Mucosa of rectum (tissue), 2 donors: Measurements from ENCODE around the gene USP15.

Source experiments
- H3K27ac ChIP-seq, 2 donors: one replicate each; pipeline ENCODE4 v1.7.0; 2013; ENCODE audit warnings: inconsistent platforms in 2 of 2, low read depth in 2 of 2, low read length in 2 of 2
- H3K27me3 ChIP-seq, 2 donors: one replicate each; pipeline ENCODE4 v1.7.0; 2013; ENCODE audit warnings: low read length in 2 of 2; ENCODE audit not compliant: control insufficient read depth in 2 of 2, insufficient read depth in 2 of 2
- H3K36me3 ChIP-seq, 2 donors: one replicate each; pipeline ENCODE4 v1.7.0; 2013; ENCODE audit warnings: low read length in 2 of 2; ENCODE audit not compliant: control insufficient read depth in 2 of 2, insufficient read depth in 2 of 2
- H3K4me1 ChIP-seq, 2 donors: one replicate each; pipeline ENCODE4 v1.7.0; 2013; ENCODE audit warnings: low read length in 2 of 2, mild to moderate bottlenecking in 1 of 2; ENCODE audit not compliant: control insufficient read depth in 2 of 2, insufficient read depth in 2 of 2
- H3K4me3 ChIP-seq, 2 donors: one replicate each; pipeline ENCODE4 v1.7.0; 2013; ENCODE audit warnings: low read length in 2 of 2
- H3K9ac ChIP-seq, 2 donors: one replicate each; pipeline ENCODE4 v1.7.0; 2013; ENCODE audit warnings: low read length in 2 of 2, low read depth in 1 of 2, mild to moderate bottlenecking in 1 of 2
- H3K9me3 ChIP-seq, 2 donors: one replicate each; pipeline ENCODE4 v1.7.0; 2013; ENCODE audit warnings: low read length in 2 of 2; ENCODE audit not compliant: control insufficient read depth in 2 of 2
- donor health status: healthy.
- donor health status: Normal muscosa, but diverticular disease.

Gene USP15

GRCh38 chr12:62296001-62296400, 35.8 kb downstream of the USP15 start:
- Histone ChIP-seq H3K4me3 (no peak overlapping the region), H3K9me3 (peaks cover 0 to under 1% of the 10 kb centered on the region in 2 donors), H3K9ac (no peak overlapping the region), H3K27me3 (no peaks in the 10 kb centered on the region), H3K27ac (no peak overlapping the region), H3K36me3 (peaks cover 27% of the 10 kb centered on the region in 2 donors), H3K4me1 (no peaks in the 10 kb centered on the region)

GRCh38 chr12:62297321-62297720, 37.1 kb downstream of the USP15 start:
- Histone ChIP-seq H3K4me1 (no peaks in the 10 kb centered on the region), H3K9ac (no peak overlapping the region), H3K27me3 (no peaks in the 10 kb centered on the region), H3K27ac (no peak overlapping the region), H3K9me3 (no peaks in the 10 kb centered on the region), H3K36me3 (peaks cover 27 to 28% of the 10 kb centered on the region in 2 donors), H3K4me3 (no peak overlapping the region)

DNA sequence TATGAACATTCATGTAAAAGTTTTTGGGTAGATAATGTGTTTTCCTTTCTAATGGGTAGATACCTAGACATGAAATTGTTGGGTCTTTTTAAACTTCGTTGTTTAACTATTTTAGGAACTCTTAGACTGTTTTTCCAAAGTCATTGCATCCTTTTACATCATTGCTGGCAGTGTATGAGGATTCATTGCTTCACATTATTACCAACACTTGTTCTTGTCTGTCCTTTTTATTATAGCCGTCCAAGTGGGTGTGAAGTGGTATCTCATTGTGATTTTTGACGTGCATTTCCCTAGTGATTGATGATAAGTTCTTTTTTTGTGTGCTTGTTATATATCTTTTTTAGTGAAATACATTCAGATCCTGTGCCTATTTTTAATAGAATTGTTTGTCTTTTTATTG, 39.4 kb downstream of the USP15 start:
- H3K27me3 ChIP-seq = no peaks in the 10 kb centered on the region
- no peaks in the 10 kb centered on the region for H3K4me1 ChIP-seq
- peaks cover 33 to 40% of the 10 kb centered on the region in 2 donors for H3K36me3 ChIP-seq
- peaks cover 3% of the 10 kb centered on the region in 2 donors for H3K9me3 ChIP-seq
- no peak overlapping the region for H3K27ac ChIP-seq
- H3K9ac ChIP-seq = no peak overlapping the region
- H3K4me3 ChIP-seq = no peak overlapping the region

- H3K9ac ChIP-seq = no peak overlapping the region
- H3K9me3 ChIP-seq = peaks cover 3 to 5% of the 10 kb centered on the region in 2 donors
- H3K36me3 ChIP-seq = peaks cover 27 to 28% of the 10 kb centered on the region in 2 donors
- H3K4me3 ChIP-seq = no peak overlapping the region
- H3K27me3 ChIP-seq = no peaks in the 10 kb centered on the region
- H3K4me1 ChIP-seq = no peaks in the 10 kb centered on the region
- H3K27ac ChIP-seq = no peak overlapping the region
These were observed 41.0 kb downstream of the USP15 start for GRCh38 chr12:62301080-62301798.

DNA sequence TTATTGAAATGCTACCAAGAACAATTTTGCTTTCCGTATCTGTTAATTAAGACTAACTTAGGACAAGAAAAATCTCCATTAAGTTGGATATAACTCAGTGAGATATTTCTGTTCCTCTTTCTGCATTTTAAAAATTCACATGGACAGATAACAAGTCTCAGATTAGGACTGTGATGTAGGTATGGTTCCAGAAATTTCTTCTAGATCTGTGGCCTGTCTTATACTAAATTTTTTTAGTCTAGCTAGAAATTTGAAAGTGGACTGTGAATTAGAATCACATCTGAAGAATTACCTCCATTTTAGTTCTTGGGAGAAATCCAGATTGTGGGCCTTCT, 41.6 kb downstream of the USP15 start:
- Histone ChIP-seq H3K4me1 (no peaks in the 10 kb centered on the region), H3K36me3 (peaks cover 22 to 27% of the 10 kb centered on the region in 2 donors), H3K9me3 (peaks cover 3 to 5% of the 10 kb centered on the region in 2 donors), H3K27ac (no peak overlapping the region), H3K9ac (no peak overlapping the region), H3K4me3 (no peak overlapping the region), H3K27me3 (no peaks in the 10 kb centered on the region)

- H3K36me3 ChIP-seq = peaks cover 24 to 29% of the 10 kb centered on the region in 2 donors
- H3K27me3 ChIP-seq = no peaks in the 10 kb centered on the region
- no peak overlapping the region for H3K27ac ChIP-seq
- no peak overlapping the region for H3K4me3 ChIP-seq
- no peak overlapping the region for H3K9ac ChIP-seq
- no peaks in the 10 kb centered on the region for H3K4me1 ChIP-seq
- peaks cover 3 to 5% of the 10 kb centered on the region in 2 donors for H3K9me3 ChIP-seq
These were observed 44.4 kb downstream of the USP15 start for GRCh38 chr12:62304560-62304959.

DNA sequence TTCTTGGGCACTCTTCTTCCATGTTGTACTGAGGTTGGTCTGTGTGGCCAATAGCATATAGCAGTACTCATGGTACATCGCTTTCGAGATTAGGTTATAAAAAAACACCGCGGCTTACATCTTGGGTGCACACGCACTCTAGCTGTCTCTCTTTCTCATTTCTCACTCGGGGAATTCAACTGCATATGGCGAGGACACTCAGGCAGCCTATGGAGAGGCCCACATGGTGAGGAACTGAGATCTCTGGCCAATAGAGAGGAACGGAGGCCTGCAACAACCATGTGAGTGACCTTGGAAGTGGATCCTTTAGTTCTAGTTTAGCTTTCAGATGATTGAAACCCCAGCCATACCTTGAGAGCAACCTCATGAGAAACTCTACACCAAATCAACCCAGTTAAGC, 45.6 kb downstream of the USP15 start:
- H3K36me3 ChIP-seq = peaks cover 24 to 29% of the 10 kb centered on the region in 2 donors

GRCh38 chr12:62306569-62307530, 46.6 kb downstream of the USP15 start:
- Histone ChIP-seq H3K36me3 (peaks cover 25 to 28% of the 10 kb centered on the region in 2 donors), H3K27me3 (no peaks in the 10 kb centered on the region), H3K4me1 (no peaks in the 10 kb centered on the region), H3K9ac (no peak overlapping the region), H3K9me3 (peaks cover 3 to 5% of the 10 kb centered on the region in 2 donors), H3K27ac (no peak overlapping the region), H3K4me3 (no peak overlapping the region)

More for the DNA sequence above, 45.6 kb downstream of the USP15 start:
- no peaks in the 10 kb centered on the region for H3K27me3 ChIP-seq
- peaks cover 3 to 5% of the 10 kb centered on the region in 2 donors for H3K9me3 ChIP-seq
- H3K27ac ChIP-seq = no peak overlapping the region
- H3K9ac ChIP-seq = no peak overlapping the region
- H3K4me1 ChIP-seq = no peaks in the 10 kb centered on the region
- no peak overlapping the region for H3K4me3 ChIP-seq

DNA sequence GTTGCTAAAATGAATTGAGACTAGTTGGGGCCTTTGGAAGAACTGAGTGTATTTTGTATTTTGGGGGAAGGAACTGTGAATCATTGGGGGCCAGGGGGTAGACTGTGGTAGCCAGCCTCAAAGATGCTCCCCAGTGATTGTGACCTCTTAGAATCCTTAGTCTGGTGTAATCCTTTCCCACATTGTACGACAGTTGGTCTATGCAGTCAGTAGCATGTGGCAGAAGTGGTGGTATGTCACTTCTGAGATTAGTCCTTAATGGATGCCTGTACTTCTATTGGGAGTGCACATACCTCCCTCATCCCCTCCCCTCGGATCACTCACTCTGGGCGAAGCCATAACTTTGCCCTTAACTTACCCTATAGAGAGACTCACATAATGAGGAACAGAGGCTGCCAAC, 48.0 kb downstream of the USP15 start:
- Histone ChIP-seq H3K9ac (no peak overlapping the region), H3K27ac (no peak overlapping the region), H3K36me3 (peaks cover 25 to 28% of the 10 kb centered on the region in 2 donors), H3K4me3 (no peak overlapping the region), H3K9me3 (peaks cover 3 to 5% of the 10 kb centered on the region in 2 donors), H3K27me3 (no peaks in the 10 kb centered on the region), H3K4me1 (no peaks in the 10 kb centered on the region)

DNA sequence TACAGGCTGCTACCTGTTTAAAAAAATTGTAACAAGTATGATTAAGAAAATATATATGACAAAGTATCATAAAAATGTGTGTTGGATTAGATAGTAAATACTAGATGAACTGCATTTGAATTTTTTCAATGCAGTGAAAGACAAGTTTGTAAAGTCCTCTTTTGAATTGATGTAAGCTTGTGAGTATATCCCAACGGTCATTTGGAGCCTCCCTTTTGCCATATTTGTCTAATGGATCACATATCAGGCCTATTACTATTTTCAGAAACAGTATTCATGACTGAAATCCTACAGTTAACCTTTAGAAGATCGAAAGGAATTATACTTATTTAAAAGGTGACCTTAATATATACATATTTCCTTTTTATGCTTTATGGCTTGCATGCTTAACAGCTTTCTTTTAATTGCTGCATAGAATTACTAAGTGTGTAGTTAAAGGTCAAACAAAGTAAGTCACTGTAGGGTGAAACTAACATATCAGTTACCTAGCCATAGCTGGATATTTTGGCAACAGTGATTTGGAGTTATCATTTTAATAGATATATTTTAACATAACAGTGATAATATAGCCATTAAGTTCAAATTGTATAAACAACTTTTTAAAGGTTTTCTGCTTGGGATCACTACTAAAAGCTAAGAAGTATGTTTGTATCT, 53.6 kb downstream of the USP15 start:
- Histone ChIP-seq H3K27me3 (no peaks in the 10 kb centered on the region), H3K4me1 (no peaks in the 10 kb centered on the region), H3K9me3 (no peaks in the 10 kb centered on the region), H3K9ac (no peak overlapping the region), H3K4me3 (no peak overlapping the region), H3K36me3 (peaks cover 2 to 12% of the 10 kb centered on the region in 2 donors), H3K27ac (no peak overlapping the region)
